CD4-positive, CD25-positive, alpha-beta regulatory T cell (primary cell): ENCODE measurements around the gene PAXX. TPM values are rescaled to one million over a fixed set of nuclear protein-coding genes. Genes with fewer than 3 reads are reported as not detected.

ENCODE experiments used
- ATAC-seq, 2 donors: fragments of 150-1000 bp; cut with Tn5 transposase; one replicate each; pipeline ENCODE4 v1.10.0; 2021; ENCODE audit warnings: low read depth in 2 of 2, moderate number of reproducible peaks in 2 of 2, moderate library complexity in 1 of 2
- DNase-seq, 3 donors: peaks; one replicate each; pipeline versions ENCODE4 v3.0.0 to v3.0.0-alpha.2; 2012 to 2022; ENCODE audit warnings: mixed read lengths in 1 of 3
- H3K27ac ChIP-seq: one replicate; pipeline ENCODE4 v1.7.0; 2013; ENCODE audit warnings: mild to moderate bottlenecking, low read length; ENCODE audit not compliant: insufficient read depth, poor library complexity, severe bottlenecking
- H3K27me3 ChIP-seq: one replicate; pipeline ENCODE4 v1.7.0; 2013; ENCODE audit warnings: low read length; ENCODE audit not compliant: control insufficient read depth, insufficient read depth
- H3K36me3 ChIP-seq: one replicate; pipeline ENCODE4 v1.7.0; 2013; ENCODE audit warnings: mild to moderate bottlenecking, low read length, moderate library complexity; ENCODE audit not compliant: control insufficient read depth, insufficient read depth
- H3K4me1 ChIP-seq: 2 replicates; pipeline ENCODE4 v1.7.0; 2013; ENCODE audit warnings: mild to moderate bottlenecking, low read length; ENCODE audit not compliant: insufficient read depth, control insufficient read depth, poor library complexity, severe bottlenecking
- H3K4me3 ChIP-seq: one replicate; pipeline ENCODE4 v1.7.0; 2013; ENCODE audit warnings: low read depth, mild to moderate bottlenecking, low read length, moderate library complexity
- H3K9me3 ChIP-seq, 2 experiments: 1 replicate in 1 of 2; 2 replicates in 1 of 2; pipeline ENCODE4 v1.7.0; 2013; ENCODE audit warnings: low read length in 2 of 2, mild to moderate bottlenecking in 1 of 2, moderate library complexity in 1 of 2; ENCODE audit not compliant: control insufficient read depth in 2 of 2
- H3K27ac Mint-ChIP-seq, 3 donors: one replicate each; pipeline ENCODE4 v1.8.0; 2020 to 2022; ENCODE audit warnings: mild to moderate bottlenecking in 3 of 3, mixed read lengths in 3 of 3, moderate library complexity in 2 of 3
- H3K27me3 Mint-ChIP-seq: one replicate; pipeline ENCODE4 v1.8.0; 2022; ENCODE audit warnings: mild to moderate bottlenecking, mixed read lengths
- H3K36me3 Mint-ChIP-seq: one replicate; pipeline ENCODE4 v1.8.0; 2020; ENCODE audit warnings: mixed read lengths
- H3K4me1 Mint-ChIP-seq, 4 donors: one replicate each; pipeline ENCODE4 v1.8.0; 2020 to 2022; ENCODE audit warnings: mixed read lengths in 4 of 4, mild to moderate bottlenecking in 1 of 4
- H3K4me3 Mint-ChIP-seq, 4 donors: one replicate each; pipeline ENCODE4 v1.8.0; 2020 to 2022; ENCODE audit warnings: mild to moderate bottlenecking in 4 of 4, mixed read lengths in 4 of 4, moderate library complexity in 3 of 4
- H3K9me3 Mint-ChIP-seq, 7 donors: one replicate each; pipeline ENCODE4 v1.8.0; 2020 to 2022; ENCODE audit warnings: mixed read lengths in 7 of 7, mild to moderate bottlenecking in 3 of 7, moderate library complexity in 2 of 7
- polyA plus RNA-seq, 4 donors: library from polyadenylated mRNA; unstranded; fragments of 300-500 nt; fragmentation: Illumina TruSeq; gene quantifications; one replicate each; pipeline ENCODE4 v1.2.3, GENCODE V29; 2021
- total RNA-seq: library from RNA; stranded (reverse); gene quantifications from one replicate; pipeline ENCODE4 v1.2.3, GENCODE V29; 2022

The PAXX gene
- total and polyA plus RNA-seq, 5 donors from 2014 or later: 46.7 to 83.3 (median 66.4) TPM

- DNase-seq (no peak), ATAC-seq (no peak)
- H3K9me3 Mint-ChIP-seq: peaks cover 0 to 2% (median 0%) of the 10 kb centered on the region in 7 donors
- H3K36me3 Mint-ChIP-seq: peaks cover 4% of the 10 kb centered on the region
- Histone ChIP-seq H3K9me3 (no peaks in the 10 kb centered on the region), H3K27me3 (no peaks in the 10 kb centered on the region), H3K4me1 (no peaks in the 10 kb centered on the region), H3K27ac (no peak overlapping the region), H3K36me3 (peaks cover 11% of the 10 kb centered on the region), H3K4me3 (no peak overlapping the region)
- H3K4me3 Mint-ChIP-seq: no peak overlapping the region
- H3K27me3 Mint-ChIP-seq: no peaks in the 10 kb centered on the region
- H3K27ac Mint-ChIP-seq: no peak overlapping the region
- H3K4me1 Mint-ChIP-seq: peaks cover 0 to 7% (median 0%) of the 10 kb centered on the region in 4 donors
Measured at GRCh38 chr9:137017791-137018497, 25.7 kb downstream of the PAXX start.

- H3K9me3 Mint-ChIP-seq: peaks cover 0 to 2% (median 0%) of the 10 kb centered on the region in 7 donors
- H3K36me3 ChIP-seq: peaks cover 8% of the 10 kb centered on the region
- no peaks in the 10 kb centered on the region for H3K4me1 ChIP-seq
- H3K36me3 Mint-ChIP-seq: peaks cover 4% of the 10 kb centered on the region
- no peaks in the 10 kb centered on the region for H3K27me3 ChIP-seq
- H3K4me3 Mint-ChIP-seq: no peak overlapping the region
- no peak overlapping the region for H3K27ac ChIP-seq
- no peaks in the 10 kb centered on the region for H3K9me3 ChIP-seq
- no peak overlapping the region for H3K4me3 ChIP-seq
- no peak overlapping the region for H3K27ac Mint-ChIP-seq
- H3K27me3 Mint-ChIP-seq: no peaks in the 10 kb centered on the region
- H3K4me1 Mint-ChIP-seq: peaks cover 0 to 7% (median 0%) of the 10 kb centered on the region in 4 donors
- ATAC-seq: no peak
- DNase-seq: no peak
Measured at GRCh38 chr9:137018761-137019559, 26.7 kb downstream of the PAXX start.

- Histone ChIP-seq H3K9me3 (no peaks in the 10 kb centered on the region), H3K36me3 (peaks cover 8% of the 10 kb centered on the region), H3K4me3 (no peak overlapping the region), H3K4me1 (no peaks in the 10 kb centered on the region), H3K27ac (no peak overlapping the region), H3K27me3 (no peaks in the 10 kb centered on the region)
- no peak for ATAC-seq
- DNase-seq: no peak
- peaks cover 0 to 9% (median 0%) of the 10 kb centered on the region in 4 donors for H3K4me1 Mint-ChIP-seq
- peak overlapping the region in 1 of 3 donors; percentile 36 for H3K27ac Mint-ChIP-seq
- no peak overlapping the region for H3K4me3 Mint-ChIP-seq
- no peaks in the 10 kb centered on the region for H3K27me3 Mint-ChIP-seq
- H3K9me3 Mint-ChIP-seq: peaks cover 0 to 2% (median 0%) of the 10 kb centered on the region in 7 donors
- peaks cover 4% of the 10 kb centered on the region for H3K36me3 Mint-ChIP-seq
Measured at GRCh38 chr9:137019891-137020683, 27.9 kb downstream of the PAXX start.

GRCh38 chr9:137020771-137021567 lies 28.7 kb downstream of the PAXX start:
- H3K36me3 ChIP-seq: peaks cover 3% of the 10 kb centered on the region
- H3K4me3 ChIP-seq: no peak overlapping the region
- peaks cover 3% of the 10 kb centered on the region for H3K4me1 ChIP-seq
- Mint-ChIP-seq H3K4me3 (no peak overlapping the region), H3K27ac (no peak overlapping the region), H3K27me3 (no peaks in the 10 kb centered on the region), H3K4me1 (peaks cover 0 to 9% (median 0%) of the 10 kb centered on the region in 4 donors), H3K36me3 (peaks cover 4% of the 10 kb centered on the region), H3K9me3 (peaks cover 0 to 2% (median 0%) of the 10 kb centered on the region in 7 donors)
- no peaks in the 10 kb centered on the region for H3K27me3 ChIP-seq
- DNase-seq (no peak), ATAC-seq (no peak)
- no peak overlapping the region for H3K27ac ChIP-seq
- no peaks in the 10 kb centered on the region for H3K9me3 ChIP-seq

- DNase-seq: no peak
- H3K27ac ChIP-seq: peak overlapping the region; percentile 55
- H3K9me3 ChIP-seq: no peaks in the 10 kb centered on the region
- H3K27me3 Mint-ChIP-seq: no peaks in the 10 kb centered on the region
- no peak overlapping the region for H3K4me3 ChIP-seq
- ATAC-seq: peak in 1 of 2 donors; percentile 4
- H3K4me1 Mint-ChIP-seq: peaks cover 0 to 12% (median 2%) of the 10 kb centered on the region in 4 donors
- H3K36me3 ChIP-seq: no peaks in the 10 kb centered on the region
- H3K27ac Mint-ChIP-seq: no peak overlapping the region
- H3K4me1 ChIP-seq: peaks cover 8% of the 10 kb centered on the region
- no peaks in the 10 kb centered on the region for H3K27me3 ChIP-seq
- H3K4me3 Mint-ChIP-seq: no peak overlapping the region
- peaks cover 0 to 2% (median 0%) of the 10 kb centered on the region in 7 donors for H3K9me3 Mint-ChIP-seq
- H3K36me3 Mint-ChIP-seq: peaks cover 4% of the 10 kb centered on the region
Measured at GRCh38 chr9:137021568-137021978, 29.4 kb downstream of the PAXX start.

GRCh38 chr9:137021979-137022661 lies 29.9 kb downstream of the PAXX start:
- Histone ChIP-seq H3K27me3 (no peaks in the 10 kb centered on the region), H3K4me1 (peaks cover 14% of the 10 kb centered on the region), H3K27ac (peak overlapping the region; percentile 55), H3K9me3 (no peaks in the 10 kb centered on the region), H3K36me3 (no peaks in the 10 kb centered on the region), H3K4me3 (no peak overlapping the region)
- Mint-ChIP-seq H3K27me3 (no peaks in the 10 kb centered on the region), H3K4me3 (peak overlapping the region in 1 of 4 donors; percentile 88), H3K9me3 (peaks cover 0 to under 1% (median 0%) of the 10 kb centered on the region in 7 donors), H3K4me1 (peaks cover 0 to 17% (median 3%) of the 10 kb centered on the region in 4 donors), H3K27ac (peak overlapping the region in 1 of 3 donors; percentile 20), H3K36me3 (no peaks in the 10 kb centered on the region)
- ATAC-seq (peak; percentile 69 to 70), DNase-seq (peak; percentile 56 to 69 (median 65))
